Prostate gland (tissue), 2 donors: Measurements from ENCODE around the gene MSRB2.

Experiments
- POLR2A ChIP-seq: fragments of 450-650 bp; IDR thresholded peaks from one replicate; pipeline ENCODE4 v1.6.1; 2016; ENCODE audit warnings: antibody characterized with exemption, mild to moderate bottlenecking
- POLR2AphosphoS5 ChIP-seq: sonication (generic); formaldehyde crosslinking; IDR thresholded peaks from one replicate; pipeline ENCODE4 v1.6.1; 2017; ENCODE audit warnings: antibody characterized with exemption
- TF ChIP-seq, protein P1 (sequence below), 4 experiments: fragments of 200-600 bp in 2 of 4; fragments of 450-650 bp in 2 of 4; sonication (generic) in 2 of 4; IDR thresholded peaks; 1 replicate in 3 of 4; 2 replicates in 1 of 4; pipeline ENCODE4 v1.5.1; 2016 to 2019; ENCODE audit warnings: antibody characterized with exemption in 4 of 4, mild to moderate bottlenecking in 2 of 4, moderate library complexity in 2 of 4

DNA sequence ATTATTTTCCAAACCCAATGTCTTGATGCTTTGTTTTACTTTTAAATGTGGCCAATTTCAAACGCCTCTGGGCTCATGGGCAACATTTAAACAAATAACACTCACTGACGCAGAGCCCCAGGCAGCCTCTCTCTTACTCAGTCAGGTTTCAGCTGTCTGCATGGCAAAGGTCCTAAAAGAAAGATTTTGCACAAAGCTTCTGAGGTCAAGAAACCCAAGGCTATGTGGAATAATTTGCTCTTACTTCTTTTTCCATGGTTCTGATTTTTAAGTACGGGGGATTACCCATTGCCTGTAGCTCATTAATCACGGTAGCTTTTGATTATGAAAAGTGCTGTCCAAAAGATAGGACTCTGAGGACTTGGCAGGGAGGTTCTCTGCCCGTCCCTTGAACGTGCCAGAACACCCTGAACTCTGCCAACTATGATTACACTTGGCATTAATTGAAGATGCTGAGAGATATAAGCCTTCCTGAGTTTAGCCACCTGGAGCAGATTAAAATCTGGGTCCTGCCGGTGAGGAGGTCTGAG is 14.1 kb upstream of the MSRB2 start:
- TF ChIP-seq, protein P1, sequence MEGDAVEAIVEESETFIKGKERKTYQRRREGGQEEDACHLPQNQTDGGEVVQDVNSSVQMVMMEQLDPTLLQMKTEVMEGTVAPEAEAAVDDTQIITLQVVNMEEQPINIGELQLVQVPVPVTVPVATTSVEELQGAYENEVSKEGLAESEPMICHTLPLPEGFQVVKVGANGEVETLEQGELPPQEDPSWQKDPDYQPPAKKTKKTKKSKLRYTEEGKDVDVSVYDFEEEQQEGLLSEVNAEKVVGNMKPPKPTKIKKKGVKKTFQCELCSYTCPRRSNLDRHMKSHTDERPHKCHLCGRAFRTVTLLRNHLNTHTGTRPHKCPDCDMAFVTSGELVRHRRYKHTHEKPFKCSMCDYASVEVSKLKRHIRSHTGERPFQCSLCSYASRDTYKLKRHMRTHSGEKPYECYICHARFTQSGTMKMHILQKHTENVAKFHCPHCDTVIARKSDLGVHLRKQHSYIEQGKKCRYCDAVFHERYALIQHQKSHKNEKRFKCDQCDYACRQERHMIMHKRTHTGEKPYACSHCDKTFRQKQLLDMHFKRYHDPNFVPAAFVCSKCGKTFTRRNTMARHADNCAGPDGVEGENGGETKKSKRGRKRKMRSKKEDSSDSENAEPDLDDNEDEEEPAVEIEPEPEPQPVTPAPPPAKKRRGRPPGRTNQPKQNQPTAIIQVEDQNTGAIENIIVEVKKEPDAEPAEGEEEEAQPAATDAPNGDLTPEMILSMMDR (IDR thresholded peaks at IDR 0.05), result no peak
- peak; percentile 24 for TF ChIP-seq POLR2AphosphoS5
- TF ChIP-seq POLR2A, result no peak
